Tibial nerve (tissue), 4 donors: ENCODE results near the gene NAT14. TPM values are rescaled to one million over a fixed set of nuclear protein-coding genes. Genes with fewer than 3 reads are reported as not detected.
A peak's percentile ranks its signal among the peaks of the same experiment; 100 is the strongest.

ENCODE experiments used
- DNase-seq, 2 donors: peaks; one replicate each; pipeline ENCODE4 v3.0.0-alpha.2; 2019; ENCODE audit warnings: low spot score in 2 of 2
- H3K27ac ChIP-seq, 4 donors: fragments of 200-600 bp; sonication (generic) in 3 of 4; one replicate each; pipeline ENCODE4 v1.5.1; 2017 to 2019; ENCODE audit warnings: mild to moderate bottlenecking in 1 of 4
- H3K27me3 ChIP-seq, 2 donors: fragments of 200-600 bp; sonication (generic) in 1 of 2; one replicate each; pipeline versions ENCODE4 v1.5.1 to v1.6.0; 2017 to 2019
- H3K36me3 ChIP-seq, 3 donors: fragments of 200-600 bp; sonication (generic); one replicate each; pipeline ENCODE4 v1.5.1; 2018 to 2019
- H3K4me1 ChIP-seq, 4 donors: fragments of 200-600 bp; sonication (generic) in 3 of 4; one replicate each; pipeline ENCODE4 v1.5.1; 2017 to 2019
- H3K4me3 ChIP-seq, 4 donors: fragments of 200-600 bp; sonication (generic) in 3 of 4; one replicate each; pipeline ENCODE4 v1.5.1; 2017 to 2019; ENCODE audit warnings: mild to moderate bottlenecking in 1 of 4, moderate library complexity in 1 of 4
- H3K9me3 ChIP-seq, 4 donors: fragments of 200-600 bp; sonication (generic) in 3 of 4; one replicate each; pipeline ENCODE4 v1.5.1; 2017 to 2019
- CTCF ChIP-seq, 5 experiments: fragments of 200-600 bp in 3 of 5; fragments of 450-650 bp in 2 of 5; sonication (generic) in 3 of 5; IDR thresholded peaks; one replicate each; pipeline ENCODE4 v1.5.1; 2016 to 2019; ENCODE audit warnings: antibody characterized with exemption in 5 of 5, mild to moderate bottlenecking in 3 of 5, moderate library complexity in 2 of 5
- EP300 ChIP-seq, 2 donors: sonication (generic); formaldehyde crosslinking; IDR thresholded peaks; one replicate each; pipeline ENCODE4 v1.6.1; 2017; ENCODE audit warnings: antibody characterized with exemption in 2 of 2, mild to moderate bottlenecking in 1 of 2
- POLR2A ChIP-seq, 2 donors: fragments of 450-650 bp; IDR thresholded peaks; one replicate each; pipeline ENCODE4 v1.6.1; 2017; ENCODE audit warnings: antibody characterized with exemption in 2 of 2, mild to moderate bottlenecking in 2 of 2, moderate library complexity in 2 of 2
- WGBS, 2 donors: methylation state at CpG; one replicate each; pipeline ENCODE4 v1.1.5; 2018; 5-methylcytosine and 5-hydroxymethylcytosine counted together
- total RNA-seq, 4 donors: library from RNA; depleted of rRNA; stranded (reverse); fragments of >200 nt; gene quantifications; one replicate each; pipeline ENCODE4 v1.1.0, GENCODE V29; 2016

NAT14 gene
- total RNA-seq, 4 donors from 2014 or later, result 3.1 to 8.0 (median 4.3) TPM

DNA sequence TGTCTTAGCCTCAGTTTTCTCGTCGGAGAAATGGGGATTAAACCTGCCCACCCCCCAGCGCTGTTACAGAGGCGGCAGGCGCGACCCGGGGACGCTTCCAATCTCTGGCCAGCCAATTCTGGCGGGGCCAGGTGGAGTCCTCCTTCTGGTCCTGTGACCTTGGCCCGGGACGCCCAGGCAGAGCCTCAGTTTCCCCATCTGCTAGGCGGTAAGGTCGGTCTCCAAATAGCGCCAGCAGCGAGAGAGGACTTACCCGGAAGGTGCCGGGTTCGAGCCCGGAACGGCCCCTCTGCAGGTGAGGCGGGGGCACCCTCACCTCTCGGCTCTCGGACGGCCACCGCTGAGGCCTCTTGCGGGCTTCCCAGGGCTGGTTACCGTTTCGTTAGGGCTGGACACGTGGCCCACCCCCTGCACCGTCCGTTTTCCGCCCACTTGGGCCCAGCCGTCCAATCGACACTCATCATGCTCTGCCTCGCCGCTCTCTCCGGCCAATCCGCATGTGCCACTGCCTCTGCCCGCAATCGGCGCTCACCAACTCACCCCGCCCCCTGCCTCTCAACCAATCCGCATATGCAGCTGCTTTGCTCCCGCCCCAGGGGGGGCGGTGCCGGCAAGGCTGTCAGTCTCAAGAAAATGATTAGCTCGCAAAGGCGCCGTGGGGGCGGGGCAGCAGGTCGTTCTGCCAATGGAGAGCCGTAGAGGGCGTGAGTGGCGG, 23.6 kb upstream of the NAT14 start, which contains the start of gene ISOC2:
Gene ISOC2 (minus strand): TSS at position 384 of the 715 bp plus-strand sequence. CDS start 5,156 bp downstream, outside the sequence.
- TF ChIP-seq CTCF (IDR thresholded peaks at IDR 0.05), result peak in 2 of 5 experiments; percentile 30 to 59
- peak in 1 of 2 donors; percentile 74 for TF ChIP-seq POLR2A (IDR thresholded peaks at IDR 0.05)
- TF ChIP-seq EP300 (IDR thresholded peaks at IDR 0.05), result peak; percentile 79 to 80
- H3K27ac ChIP-seq, result peak within 1 kb of the TSS; percentile 87 to 94 (median 91)
- H3K4me3 ChIP-seq, result peak within 1 kb of the TSS; percentile 61 to 94 (median 70)
- H3K4me1 ChIP-seq, result peaks cover 0 to 31% (median 6%) of the 10 kb centered on the region in 4 donors
- WGBS, 2 donors, result 1 to 2% methylated on average over 31 to 45 of the region's 54 CpGs
- peak; percentile 100 for DNase-seq
- H3K9me3 ChIP-seq, result no peaks in the 10 kb centered on the region
- H3K36me3 ChIP-seq, result peaks cover 0 to 4% (median 0%) of the 10 kb centered on the region in 3 donors
- no peaks in the 10 kb centered on the region for H3K27me3 ChIP-seq

DNA sequence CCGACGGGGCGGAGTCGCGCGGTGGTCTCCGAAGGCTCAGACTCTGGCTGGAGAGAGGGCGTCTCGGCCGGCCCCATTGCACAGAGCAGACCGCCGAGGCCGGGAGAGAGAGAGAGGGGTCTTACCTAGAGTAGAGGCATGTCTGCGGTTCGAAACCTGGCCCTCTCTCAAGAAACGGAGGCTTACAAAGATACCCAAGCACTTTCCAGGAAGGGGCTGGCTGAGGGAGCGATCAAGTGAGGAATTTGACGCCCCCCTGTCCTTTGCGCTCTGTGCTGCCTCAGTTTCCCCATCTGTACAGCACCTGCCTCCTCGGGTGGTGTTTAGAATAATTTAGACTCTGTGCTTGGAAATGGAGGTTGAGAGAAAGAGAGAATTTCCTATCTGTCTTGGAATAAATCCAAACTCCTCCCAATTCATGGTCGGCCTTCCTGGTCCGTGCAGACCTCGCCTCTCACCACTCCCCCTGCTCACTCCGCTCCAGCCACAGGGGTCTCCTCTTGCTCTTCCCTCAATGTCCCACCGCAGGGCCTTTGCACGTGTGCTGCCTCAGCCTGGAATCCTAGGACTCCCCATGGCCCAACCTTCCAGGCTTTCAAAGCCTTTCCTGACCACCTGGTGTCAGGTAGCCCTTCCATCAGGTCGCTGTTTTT, 22.9 kb upstream of the NAT14 start:
- Histone ChIP-seq H3K27me3 (no peaks in the 10 kb centered on the region), H3K27ac (peak overlapping the region; percentile 75 to 91 (median 86)), H3K4me3 (peak overlapping the region; percentile 53 to 94 (median 70)), H3K36me3 (no peaks in the 10 kb centered on the region), H3K4me1 (peaks cover 0 to 31% (median 6%) of the 10 kb centered on the region in 4 donors), H3K9me3 (no peaks in the 10 kb centered on the region)
- DNase-seq, result no peak
- TF ChIP-seq EP300 (IDR thresholded peaks at IDR 0.05), result no peak
- WGBS, 2 donors, result 8 to 10% methylated on average over 26 to 27 of the region's 27 CpGs

DNA sequence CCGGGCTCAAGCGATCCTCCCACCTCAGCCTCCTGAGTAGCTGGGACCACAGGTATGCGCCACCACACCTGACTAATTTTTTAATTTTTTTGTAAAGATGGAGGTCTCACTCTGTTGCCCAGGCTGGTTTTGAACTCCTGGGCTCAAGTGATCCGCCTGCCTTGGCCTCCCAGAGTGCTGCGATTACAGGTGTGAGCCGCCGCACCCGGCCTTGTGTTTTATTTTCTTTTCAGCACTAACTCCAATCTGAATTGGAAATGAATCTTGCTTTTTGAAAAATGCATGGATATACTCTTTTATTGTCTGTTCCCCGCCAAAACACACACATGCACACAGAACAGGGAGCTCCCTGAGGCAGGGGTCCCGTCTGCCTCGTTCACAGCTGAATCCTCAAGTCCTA, 22.3 kb upstream of the NAT14 start:
- peaks cover 0 to 37% (median 6%) of the 10 kb centered on the region in 4 donors for H3K4me1 ChIP-seq
- H3K9me3 ChIP-seq, result no peaks in the 10 kb centered on the region
- no peaks in the 10 kb centered on the region for H3K27me3 ChIP-seq
- 74 to 80% methylated on average over 11 of the region's 11 CpGs for WGBS, 2 donors
- DNase-seq, result no peak
- no peak for TF ChIP-seq EP300 (IDR thresholded peaks at IDR 0.05)
- no peak for TF ChIP-seq POLR2A (IDR thresholded peaks at IDR 0.05)
- no peak for TF ChIP-seq CTCF (IDR thresholded peaks at IDR 0.05)
- H3K36me3 ChIP-seq, result no peaks in the 10 kb centered on the region
- no peak overlapping the region for H3K27ac ChIP-seq
- H3K4me3 ChIP-seq, result no peak overlapping the region

- WGBS, 2 donors, result 62 to 64% methylated on average over 12 to 15 of the region's 15 CpGs
- TF ChIP-seq CTCF (IDR thresholded peaks at IDR 0.05), result no peak
- TF ChIP-seq POLR2A (IDR thresholded peaks at IDR 0.05), result no peak
- TF ChIP-seq EP300 (IDR thresholded peaks at IDR 0.05), result no peak
- Histone ChIP-seq H3K4me3 (no peak overlapping the region), H3K36me3 (no peaks in the 10 kb centered on the region), H3K27me3 (no peaks in the 10 kb centered on the region), H3K4me1 (peaks cover 0 to 41% (median 6%) of the 10 kb centered on the region in 4 donors), H3K9me3 (no peaks in the 10 kb centered on the region), H3K27ac (no peak overlapping the region)
- no peak for DNase-seq
Measured at GRCh38 chr19:55463583-55464031, 21.4 kb upstream of the NAT14 start.

GRCh38 chr19:55464039-55464661, 20.8 kb upstream of the NAT14 start:
- H3K4me3 ChIP-seq, result no peak overlapping the region
- 56 to 62% methylated on average over 18 to 23 of the region's 23 CpGs for WGBS, 2 donors
- peaks cover 0 to 41% (median 6%) of the 10 kb centered on the region in 4 donors for H3K4me1 ChIP-seq
- H3K27me3 ChIP-seq, result no peaks in the 10 kb centered on the region
- H3K27ac ChIP-seq, result no peak overlapping the region
- DNase-seq, result no peak
- H3K36me3 ChIP-seq, result no peaks in the 10 kb centered on the region
- no peaks in the 10 kb centered on the region for H3K9me3 ChIP-seq
- TF ChIP-seq CTCF (IDR thresholded peaks at IDR 0.05) (no peak), EP300 (IDR thresholded peaks at IDR 0.05) (no peak), POLR2A (IDR thresholded peaks at IDR 0.05) (no peak)
